Measurements from ENCODE around the gene ZNF816.

- TF ChIP-seq OSR1 (CRISPR knock-in tag; IDR thresholded peaks at IDR 0.05) (no peak), BACH2 (CRISPR knock-in tag; IDR thresholded peaks at IDR 0.05; ENCODE audit: borderline replicate concordance) (no peak), PPARA (CRISPR knock-in tag; IDR thresholded peaks at IDR 0.05; ENCODE audit: borderline replicate concordance) (no peak), ZFP30 (CRISPR knock-in tag; IDR thresholded peaks at IDR 0.05) (no peak), RARB (CRISPR knock-in tag; IDR thresholded peaks at IDR 0.05) (no peak), PATZ1 (CRISPR knock-in tag; IDR thresholded peaks at IDR 0.05; ENCODE audit: borderline replicate concordance) (no peak), ZC3H10 (CRISPR knock-in tag; IDR thresholded peaks at IDR 0.05) (no peak), POU6F1 (CRISPR knock-in tag; IDR thresholded peaks at IDR 0.05; ENCODE audit: borderline replicate concordance, low read depth) (no peak), ZNF8 (CRISPR knock-in tag; IDR thresholded peaks at IDR 0.05) (no peak), ZFP3 (CRISPR knock-in tag; IDR thresholded peaks at IDR 0.05) (no peak)
Observed at GRCh38 chr19:52943884-52944643, 18.6 kb downstream of the ZNF816 start.
